ENCODE measurements around the gene GSN. TPM values are rescaled to one million over a fixed set of nuclear protein-coding genes. Genes with fewer than 3 reads are reported as not detected.

GSN gene
- total RNA-seq, 1 donor from 2014 or later: 758 TPM

GRCh38 chr9:121313458-121314152 is 45.6 kb downstream of the GSN start:
- H3K4me1 ChIP-seq: peaks cover 94% of the 10 kb centered on the region

GRCh38 chr9:121316378-121316777 is 48.4 kb downstream of the GSN start:
- no peaks in the 10 kb centered on the region for H3K27me3 ChIP-seq (ENCODE audit: low read depth)
- H3K9me3 ChIP-seq (replicated peaks): no peaks in the 10 kb centered on the region
- TF ChIP-seq CTCF (IDR thresholded peaks at IDR 0.05; ENCODE audit: borderline replicate concordance): no peak
- H3K27ac ChIP-seq (replicated peaks): peak overlapping the region; percentile 95
- H3K4me3 ChIP-seq: no peak overlapping the region
- intact Hi-C loops (cut with micrococcal nuclease): loop anchor here (10.0 kb wide), 2 partner anchors 52 to 102 kb away; partner anchors contain the start of gene GSN
- H3K36me3 ChIP-seq: peaks cover 98% of the 10 kb centered on the region
- peaks cover 94% of the 10 kb centered on the region for H3K4me1 ChIP-seq
- no peak for DNase-seq

More at GRCh38 chr9:121313458-121314152, 45.6 kb downstream of the GSN start:
- Histone ChIP-seq H3K36me3 (peaks cover 98% of the 10 kb centered on the region), H3K27me3 (ENCODE audit: low read depth) (no peaks in the 10 kb centered on the region), H3K9me3 (replicated peaks) (no peaks in the 10 kb centered on the region), H3K27ac (replicated peaks) (peak overlapping the region; percentile 2), H3K4me3 (no peak overlapping the region)
- TF ChIP-seq CTCF (IDR thresholded peaks at IDR 0.05; ENCODE audit: borderline replicate concordance): no peak
- intact Hi-C loops (cut with micrococcal nuclease): loop anchor here (10.0 kb wide), 2 partner anchors 49 to 99 kb away; partner anchors contain the start of gene GSN
- no peak for DNase-seq

- DNase-seq: no peak
- Histone ChIP-seq H3K27ac (replicated peaks) (peak overlapping the region; percentile 95), H3K4me1 (peaks cover 94% of the 10 kb centered on the region), H3K9me3 (replicated peaks) (no peaks in the 10 kb centered on the region), H3K27me3 (ENCODE audit: low read depth) (no peaks in the 10 kb centered on the region), H3K4me3 (no peak overlapping the region), H3K36me3 (peaks cover 98% of the 10 kb centered on the region)
- intact Hi-C loops (cut with micrococcal nuclease): loop anchor here (10.0 kb wide), 2 partner anchors 52 to 102 kb away; partner anchors contain the start of gene GSN
- TF ChIP-seq CTCF (IDR thresholded peaks at IDR 0.05; ENCODE audit: borderline replicate concordance): no peak
These were observed 49.0 kb downstream of the GSN start for GRCh38 chr9:121316852-121317373.

- peak; percentile 12 for TF ChIP-seq CTCF (IDR thresholded peaks at IDR 0.05; ENCODE audit: borderline replicate concordance)
- Histone ChIP-seq H3K9me3 (replicated peaks) (no peaks in the 10 kb centered on the region), H3K4me3 (no peak overlapping the region), H3K36me3 (peaks cover 98% of the 10 kb centered on the region), H3K27ac (replicated peaks) (peak overlapping the region; percentile 95), H3K4me1 (peaks cover 94% of the 10 kb centered on the region), H3K27me3 (ENCODE audit: low read depth) (no peaks in the 10 kb centered on the region)
- peak; percentile 71 for DNase-seq
- intact Hi-C loops (cut with micrococcal nuclease): loop anchor here (10.0 kb wide), 2 partner anchors 53 to 103 kb away; partner anchors contain the start of gene GSN
These were observed 50.0 kb downstream of the GSN start for GRCh38 chr9:121317737-121318630.
